ENCODE measurements around the gene KCNH3. TPM values are rescaled to one million over a fixed set of nuclear protein-coding genes. Genes with fewer than 3 reads are reported as not detected.
"Not testable (repeated sequence)": the region's sequence is repeated elsewhere in the genome, so short reads cannot be mapped to it uniquely, and the experiment has no call there.

KCNH3 gene
- total and polyA plus RNA-seq, 2 donors from 2014 or later = 1.4 to 2.8 TPM

DNA sequence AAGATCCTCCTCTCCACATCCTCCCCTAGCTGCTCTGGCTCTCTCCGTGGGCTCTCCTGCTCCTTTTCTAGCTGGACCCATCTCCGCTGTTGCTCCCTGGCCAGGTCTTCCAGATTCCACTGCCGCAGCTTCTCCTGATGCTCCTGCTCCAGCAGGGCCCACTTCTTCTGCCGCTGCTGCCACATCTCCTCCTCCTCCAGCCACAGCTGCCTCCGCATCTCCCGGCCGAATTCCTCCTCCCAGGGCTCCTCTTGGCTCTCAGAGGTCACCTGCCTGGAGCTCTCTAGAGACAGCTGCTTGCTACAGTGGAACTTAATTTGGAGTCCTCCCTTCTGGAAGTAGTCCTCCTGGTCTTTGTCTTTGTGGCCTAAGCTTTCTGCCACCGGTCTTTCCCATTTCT is 61.1 kb downstream of the KCNH3 start:
- intact Hi-C loops (cut with DNase I) = no loop called here
- no peak for FAIRE-seq

DNA sequence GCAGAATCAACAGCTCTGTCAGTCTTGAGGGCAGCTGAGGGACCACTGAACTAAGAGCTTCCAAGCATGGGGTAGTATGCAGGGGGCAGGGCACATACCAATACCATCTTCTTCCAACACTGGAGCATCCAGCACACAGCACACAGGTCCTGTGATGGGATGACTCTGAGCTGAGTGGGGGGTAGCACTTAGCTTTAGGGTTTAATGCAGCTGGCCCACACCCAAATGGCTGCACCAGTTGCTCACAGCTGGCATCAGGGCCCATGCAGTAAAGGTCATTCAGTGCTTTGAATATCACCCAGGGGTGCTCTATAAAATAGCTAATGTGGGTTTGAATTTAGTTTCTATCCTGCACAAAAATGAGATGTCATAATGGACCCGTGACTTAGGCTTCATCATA is 64.9 kb downstream of the KCNH3 start:
- H3K27me3 ChIP-seq (ENCODE audit: control insufficient read depth, insufficient read depth, low read length) = no peaks in the 10 kb centered on the region
- TF ChIP-seq, protein P1, sequence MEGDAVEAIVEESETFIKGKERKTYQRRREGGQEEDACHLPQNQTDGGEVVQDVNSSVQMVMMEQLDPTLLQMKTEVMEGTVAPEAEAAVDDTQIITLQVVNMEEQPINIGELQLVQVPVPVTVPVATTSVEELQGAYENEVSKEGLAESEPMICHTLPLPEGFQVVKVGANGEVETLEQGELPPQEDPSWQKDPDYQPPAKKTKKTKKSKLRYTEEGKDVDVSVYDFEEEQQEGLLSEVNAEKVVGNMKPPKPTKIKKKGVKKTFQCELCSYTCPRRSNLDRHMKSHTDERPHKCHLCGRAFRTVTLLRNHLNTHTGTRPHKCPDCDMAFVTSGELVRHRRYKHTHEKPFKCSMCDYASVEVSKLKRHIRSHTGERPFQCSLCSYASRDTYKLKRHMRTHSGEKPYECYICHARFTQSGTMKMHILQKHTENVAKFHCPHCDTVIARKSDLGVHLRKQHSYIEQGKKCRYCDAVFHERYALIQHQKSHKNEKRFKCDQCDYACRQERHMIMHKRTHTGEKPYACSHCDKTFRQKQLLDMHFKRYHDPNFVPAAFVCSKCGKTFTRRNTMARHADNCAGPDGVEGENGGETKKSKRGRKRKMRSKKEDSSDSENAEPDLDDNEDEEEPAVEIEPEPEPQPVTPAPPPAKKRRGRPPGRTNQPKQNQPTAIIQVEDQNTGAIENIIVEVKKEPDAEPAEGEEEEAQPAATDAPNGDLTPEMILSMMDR (IDR thresholded peaks at IDR 0.05; ENCODE audit: borderline replicate concordance, extremely low read depth, insufficient read depth) = no peak
- no peak overlapping the region for H3K27ac ChIP-seq (ENCODE audit: low read depth in 2 of 2, low read length in 2 of 2)
- no peak overlapping the region for H3K9ac ChIP-seq (ENCODE audit: low read length in 3 of 3)
- H3K4me3 ChIP-seq (ENCODE audit: low read length in 3 of 3) = no peak overlapping the region
- H3K36me3 ChIP-seq (ENCODE audit: control insufficient read depth in 2 of 3, insufficient read depth in 3 of 3, low read length in 3 of 3) = no peaks in the 10 kb centered on the region
- DNase-seq (no peak), FAIRE-seq (no peak)
- H3K4me1 ChIP-seq (ENCODE audit: control insufficient read depth in 2 of 3, insufficient read depth in 2 of 3, low read depth in 1 of 3, low read length in 3 of 3) = peaks cover 0 to 4% (median 0%) of the 10 kb centered on the region in 3 donors
- intact Hi-C loops (cut with DNase I) = no loop called here
- H3K9me3 ChIP-seq (ENCODE audit: control insufficient read depth in 2 of 3, insufficient read depth in 1 of 3, low read length in 3 of 3) = no peaks in the 10 kb centered on the region

More for the DNA sequence above, 61.1 kb downstream of the KCNH3 start:
- Histone ChIP-seq H3K36me3 (ENCODE audit: control insufficient read depth in 2 of 3, insufficient read depth in 3 of 3, low read length in 3 of 3) (no peaks in the 10 kb centered on the region), H3K4me3 (ENCODE audit: low read length in 3 of 3) (no peak overlapping the region), H3K4me1 (ENCODE audit: control insufficient read depth in 2 of 3, insufficient read depth in 2 of 3, low read depth in 1 of 3, low read length in 3 of 3) (no peaks in the 10 kb centered on the region), H3K9ac (ENCODE audit: low read length in 3 of 3) (no peak overlapping the region), H3K27ac (ENCODE audit: low read depth in 2 of 2, low read length in 2 of 2) (no peak overlapping the region), H3K27me3 (ENCODE audit: control insufficient read depth, insufficient read depth, low read length) (no peaks in the 10 kb centered on the region), H3K9me3 (ENCODE audit: control insufficient read depth in 2 of 3, insufficient read depth in 1 of 3, low read length in 3 of 3) (no peaks in the 10 kb centered on the region)
- TF ChIP-seq, protein P1 (IDR thresholded peaks at IDR 0.05; ENCODE audit: borderline replicate concordance, extremely low read depth, insufficient read depth) = no peak
- no peak for DNase-seq

DNA sequence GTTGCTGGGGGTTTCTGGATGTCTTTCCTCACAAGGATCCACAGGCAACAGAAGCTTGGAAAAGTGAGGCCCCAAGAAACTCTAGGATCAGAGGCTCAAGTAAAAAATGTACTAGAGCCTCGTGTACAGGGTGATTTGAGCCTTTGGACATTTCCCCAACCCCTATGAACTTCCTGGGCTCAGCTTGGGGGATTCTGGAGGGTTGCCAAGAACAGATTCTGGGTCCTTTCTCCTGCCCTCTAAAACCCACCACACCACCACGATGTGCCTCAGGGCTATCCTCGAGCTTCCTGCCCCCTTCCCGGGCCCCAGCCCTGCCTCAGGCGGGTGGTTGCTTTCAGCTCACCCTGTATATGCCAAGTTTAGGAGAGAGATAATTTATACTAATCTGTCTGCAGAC is 66.0 kb downstream of the KCNH3 start:
- intact Hi-C loops (cut with DNase I) = no loop called here
- H3K27me3 ChIP-seq (ENCODE audit: control insufficient read depth, insufficient read depth, low read length) = no peaks in the 10 kb centered on the region
- DNase-seq (no peak), FAIRE-seq (no peak)
- TF ChIP-seq, protein P1 (IDR thresholded peaks at IDR 0.05; ENCODE audit: borderline replicate concordance, extremely low read depth, insufficient read depth) = no peak
- no peaks in the 10 kb centered on the region for H3K9me3 ChIP-seq (ENCODE audit: control insufficient read depth in 2 of 3, insufficient read depth in 1 of 3, low read length in 3 of 3)
- no peak overlapping the region for H3K27ac ChIP-seq (ENCODE audit: low read depth in 2 of 2, low read length in 2 of 2)
- H3K4me3 ChIP-seq (ENCODE audit: low read length in 3 of 3) = no peak overlapping the region
- H3K36me3 ChIP-seq (ENCODE audit: control insufficient read depth in 2 of 3, insufficient read depth in 3 of 3, low read length in 3 of 3) = no peaks in the 10 kb centered on the region
- no peak overlapping the region for H3K9ac ChIP-seq (ENCODE audit: low read length in 3 of 3)
- H3K4me1 ChIP-seq (ENCODE audit: control insufficient read depth in 2 of 3, insufficient read depth in 2 of 3, low read depth in 1 of 3, low read length in 3 of 3) = peaks cover 0 to 4% (median 0%) of the 10 kb centered on the region in 3 donors

DNA sequence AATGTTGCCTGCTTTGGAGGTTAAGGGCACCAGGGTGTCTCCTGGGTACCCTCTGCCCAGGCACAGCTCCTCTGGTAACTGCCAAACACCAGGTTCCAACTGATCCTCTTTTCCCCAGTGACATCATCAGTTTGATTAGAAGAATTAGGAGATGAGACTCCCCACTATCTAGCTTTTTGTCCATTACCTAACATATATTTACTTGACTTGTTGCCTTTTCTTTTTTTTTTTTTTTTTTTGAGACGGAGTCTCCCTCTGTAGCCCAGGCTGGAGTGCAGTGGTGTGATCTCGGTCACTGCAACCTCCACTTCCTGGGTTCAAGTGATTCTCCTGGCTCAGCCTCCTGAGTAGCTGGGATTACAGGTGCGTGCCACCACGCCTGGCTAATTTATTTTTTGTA is 66.7 kb downstream of the KCNH3 start, which contains the start of gene FAM186B:
TSS of gene FAM186B (minus strand) at position 101 of the 400 bp plus-strand sequence. CDS start 162 bp downstream, outside the sequence.
- H3K27ac ChIP-seq (ENCODE audit: low read depth in 2 of 2, low read length in 2 of 2); H3K27me3 ChIP-seq (ENCODE audit: control insufficient read depth, insufficient read depth, low read length); H3K4me3 ChIP-seq (ENCODE audit: low read length in 3 of 3); FAIRE-seq; H3K9ac ChIP-seq (ENCODE audit: low read length in 3 of 3); DNase-seq; H3K9me3 ChIP-seq (ENCODE audit: control insufficient read depth in 2 of 3, insufficient read depth in 1 of 3, low read length in 3 of 3); intact Hi-C loops (cut with DNase I); H3K4me1 ChIP-seq (ENCODE audit: control insufficient read depth in 2 of 3, insufficient read depth in 2 of 3, low read depth in 1 of 3, low read length in 3 of 3); H3K36me3 ChIP-seq (ENCODE audit: control insufficient read depth in 2 of 3, insufficient read depth in 3 of 3, low read length in 3 of 3): not testable (repeated sequence)

Other genes with a start within 250 kb of the KCNH3 start
- gene PRPH, start 243.9 kb upstream of the KCNH3 start, total RNA-seq = 2.7 TPM
- 0.71 TPM for gene PRPH, start 243.9 kb upstream of the KCNH3 start, polyA plus RNA-seq (ENCODE audit: insufficient read depth, low read depth, low replicate concordance)
- 1.0 TPM for gene TROAP, start 215.8 kb upstream of the KCNH3 start, total RNA-seq
- gene TROAP, start 215.8 kb upstream of the KCNH3 start, polyA plus RNA-seq (ENCODE audit: insufficient read depth, low read depth, low replicate concordance) = 1.5 TPM
- 1.0 TPM for gene C1QL4, start 201.8 kb upstream of the KCNH3 start, total RNA-seq
- gene C1QL4, start 201.8 kb upstream of the KCNH3 start, polyA plus RNA-seq (ENCODE audit: insufficient read depth, low read depth, low replicate concordance) = not detected
- 16.2 TPM for gene DNAJC22, start 192.1 kb upstream of the KCNH3 start, total RNA-seq
- gene DNAJC22, start 192.1 kb upstream of the KCNH3 start, polyA plus RNA-seq (ENCODE audit: insufficient read depth, low read depth, low replicate concordance) = 15.1 TPM
- 23.7 TPM for gene SPATS2, start 171.6 kb upstream of the KCNH3 start, total RNA-seq
- 10.0 TPM for gene SPATS2, start 171.6 kb upstream of the KCNH3 start, polyA plus RNA-seq (ENCODE audit: insufficient read depth, low read depth, low replicate concordance)
- 66.8 TPM for gene MCRS1, start 29.1 kb downstream of the KCNH3 start, total RNA-seq
- gene MCRS1, start 29.1 kb downstream of the KCNH3 start, polyA plus RNA-seq (ENCODE audit: insufficient read depth, low read depth, low replicate concordance) = 60.4 TPM
- gene FAM186B, start 66.6 kb downstream of the KCNH3 start, total RNA-seq = 0.85 TPM
- gene FAM186B, start 66.6 kb downstream of the KCNH3 start, polyA plus RNA-seq (ENCODE audit: insufficient read depth, low read depth, low replicate concordance) = 0.34 TPM
- 33.3 TPM for gene PRPF40B, start 84.5 kb downstream of the KCNH3 start, total RNA-seq
- 20.1 TPM for gene PRPF40B, start 84.5 kb downstream of the KCNH3 start, polyA plus RNA-seq (ENCODE audit: insufficient read depth, low read depth, low replicate concordance)
- gene FMNL3, start 168.4 kb downstream of the KCNH3 start, total RNA-seq = 25.6 TPM
- gene FMNL3, start 168.4 kb downstream of the KCNH3 start, polyA plus RNA-seq (ENCODE audit: insufficient read depth, low read depth, low replicate concordance) = 6.3 TPM
- gene TMBIM6, start 202.5 kb downstream of the KCNH3 start, total RNA-seq = 724 TPM
- 644 TPM for gene TMBIM6, start 202.5 kb downstream of the KCNH3 start, polyA plus RNA-seq (ENCODE audit: insufficient read depth, low read depth, low replicate concordance)

All from kidney (tissue), 14 donors.